ENCODE results near the gene USP43. TPM values are rescaled to one million over a fixed set of nuclear protein-coding genes. Genes with fewer than 3 reads are reported as not detected.
A peak's percentile ranks its signal among the peaks of the same experiment; 100 is the strongest.

Gene USP43
- polyA plus RNA-seq, 2 of the 4 experiments (the other 2 are of a cell fraction), result 3.4 to 4.0 TPM

DNA sequence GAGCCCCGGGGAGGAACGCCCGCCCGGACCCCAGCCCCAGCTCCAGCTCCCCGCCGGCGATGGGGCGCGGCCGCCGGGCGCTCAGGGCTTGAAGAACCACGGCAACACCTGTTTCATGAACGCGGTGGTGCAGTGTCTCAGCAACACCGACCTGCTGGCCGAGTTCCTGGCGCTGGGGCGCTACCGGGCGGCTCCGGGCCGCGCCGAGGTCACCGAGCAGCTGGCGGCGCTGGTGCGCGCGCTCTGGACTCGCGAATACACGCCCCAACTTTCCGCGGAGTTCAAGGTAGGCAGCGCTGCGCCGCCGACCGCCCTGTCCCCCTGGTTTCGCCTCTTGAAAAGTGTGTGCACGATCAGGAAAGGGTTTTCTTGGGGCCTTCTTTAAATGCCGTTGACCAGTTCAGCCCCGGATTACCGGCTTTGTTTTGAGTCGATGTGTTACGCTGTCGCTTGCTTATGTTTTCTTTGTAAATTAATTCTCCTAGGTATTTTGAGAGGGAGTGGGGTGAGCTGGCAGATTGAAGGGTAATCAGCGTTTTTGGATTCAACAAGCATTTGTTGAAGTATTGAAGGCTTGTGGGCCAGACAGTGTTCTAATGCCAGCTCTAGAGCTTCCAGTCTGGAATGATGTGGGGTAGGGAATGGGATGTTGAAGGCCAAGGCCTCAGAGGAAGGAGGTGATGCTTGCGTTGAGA is 681 bp downstream of the USP43 start:
- Histone ChIP-seq H3K9me3 (no peaks in the 10 kb centered on the region), H3K4me2 (peak overlapping the region; percentile 84), H3K4me1 (peaks cover 37% of the 10 kb centered on the region), H3K4me3 (peak overlapping the region; percentile 77), H3K27ac (peak overlapping the region; percentile 77 to 96)
- DNase-seq (ENCODE audit: low read depth in 1 of 2, low spot score in 1 of 2) (peak; percentile 56 to 82), ATAC-seq (peak; percentile 66), FAIRE-seq (peak; percentile 18)
- CTCF ChIA-PET, result interaction anchor here (0.6 to 2.2 kb wide), 19 partner anchors 9 to 531 kb away, joined by 3 to 12 read pairs (median 4); partner anchors contain the start of genes CFAP52 and STX8
- WGBS (ENCODE audit: missing lambda C conversion rate), result 9% methylated on average over 32 of the region's 51 CpGs
- POLR2A ChIA-PET, result interaction anchor here (0.5 to 1.6 kb wide), 8 partner anchors 16 to 283 kb away, joined by 3 to 7 read pairs (median 4); partner anchors contain the start of gene STX8
- TF ChIP-seq HOXB5 (CRISPR knock-in tag; IDR thresholded peaks at IDR 0.05), result no peak
- no peak; a peak in 1 of 5 replicates for TF ChIP-seq JUN (IDR thresholded peaks at IDR 0.05)
- no peak for TF ChIP-seq BHLHE40 (IDR thresholded peaks at IDR 0.05; ENCODE audit: low read depth, low read length)
- no peak for TF ChIP-seq EP300 (IDR thresholded peaks at IDR 0.05)
- TF ChIP-seq EHF (CRISPR knock-in tag; IDR thresholded peaks at IDR 0.05), result no peak
- TF ChIP-seq MAZ (IDR thresholded peaks at IDR 0.05; ENCODE audit: borderline replicate concordance, low read depth, low read length), result no peak
- no peak for TF ChIP-seq MAFK (IDR thresholded peaks at IDR 0.05; ENCODE audit: partially characterized antibody)
- TF ChIP-seq ZC3H11A (IDR thresholded peaks at IDR 0.05), result no peak
- TF ChIP-seq TP53 (CRISPR knock-in tag; IDR thresholded peaks at IDR 0.05), result no peak
- TF ChIP-seq ZSCAN20 (CRISPR knock-in tag; IDR thresholded peaks at IDR 0.05), result no peak
- TF ChIP-seq, protein P1, sequence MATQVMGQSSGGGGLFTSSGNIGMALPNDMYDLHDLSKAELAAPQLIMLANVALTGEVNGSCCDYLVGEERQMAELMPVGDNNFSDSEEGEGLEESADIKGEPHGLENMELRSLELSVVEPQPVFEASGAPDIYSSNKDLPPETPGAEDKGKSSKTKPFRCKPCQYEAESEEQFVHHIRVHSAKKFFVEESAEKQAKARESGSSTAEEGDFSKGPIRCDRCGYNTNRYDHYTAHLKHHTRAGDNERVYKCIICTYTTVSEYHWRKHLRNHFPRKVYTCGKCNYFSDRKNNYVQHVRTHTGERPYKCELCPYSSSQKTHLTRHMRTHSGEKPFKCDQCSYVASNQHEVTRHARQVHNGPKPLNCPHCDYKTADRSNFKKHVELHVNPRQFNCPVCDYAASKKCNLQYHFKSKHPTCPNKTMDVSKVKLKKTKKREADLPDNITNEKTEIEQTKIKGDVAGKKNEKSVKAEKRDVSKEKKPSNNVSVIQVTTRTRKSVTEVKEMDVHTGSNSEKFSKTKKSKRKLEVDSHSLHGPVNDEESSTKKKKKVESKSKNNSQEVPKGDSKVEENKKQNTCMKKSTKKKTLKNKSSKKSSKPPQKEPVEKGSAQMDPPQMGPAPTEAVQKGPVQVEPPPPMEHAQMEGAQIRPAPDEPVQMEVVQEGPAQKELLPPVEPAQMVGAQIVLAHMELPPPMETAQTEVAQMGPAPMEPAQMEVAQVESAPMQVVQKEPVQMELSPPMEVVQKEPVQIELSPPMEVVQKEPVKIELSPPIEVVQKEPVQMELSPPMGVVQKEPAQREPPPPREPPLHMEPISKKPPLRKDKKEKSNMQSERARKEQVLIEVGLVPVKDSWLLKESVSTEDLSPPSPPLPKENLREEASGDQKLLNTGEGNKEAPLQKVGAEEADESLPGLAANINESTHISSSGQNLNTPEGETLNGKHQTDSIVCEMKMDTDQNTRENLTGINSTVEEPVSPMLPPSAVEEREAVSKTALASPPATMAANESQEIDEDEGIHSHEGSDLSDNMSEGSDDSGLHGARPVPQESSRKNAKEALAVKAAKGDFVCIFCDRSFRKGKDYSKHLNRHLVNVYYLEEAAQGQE (IDR thresholded peaks at IDR 0.05), result no peak
- TF ChIP-seq, protein P2, sequence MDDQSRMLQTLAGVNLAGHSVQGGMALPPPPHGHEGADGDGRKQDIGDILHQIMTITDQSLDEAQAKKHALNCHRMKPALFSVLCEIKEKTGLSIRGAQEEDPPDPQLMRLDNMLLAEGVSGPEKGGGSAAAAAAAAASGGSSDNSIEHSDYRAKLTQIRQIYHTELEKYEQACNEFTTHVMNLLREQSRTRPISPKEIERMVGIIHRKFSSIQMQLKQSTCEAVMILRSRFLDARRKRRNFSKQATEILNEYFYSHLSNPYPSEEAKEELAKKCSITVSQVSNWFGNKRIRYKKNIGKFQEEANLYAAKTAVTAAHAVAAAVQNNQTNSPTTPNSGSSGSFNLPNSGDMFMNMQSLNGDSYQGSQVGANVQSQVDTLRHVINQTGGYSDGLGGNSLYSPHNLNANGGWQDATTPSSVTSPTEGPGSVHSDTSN (IDR thresholded peaks at IDR 0.05), result no peak
- TF ChIP-seq FOSB (CRISPR knock-in tag; IDR thresholded peaks at IDR 0.05), result no peak
- TF ChIP-seq, protein P3, sequence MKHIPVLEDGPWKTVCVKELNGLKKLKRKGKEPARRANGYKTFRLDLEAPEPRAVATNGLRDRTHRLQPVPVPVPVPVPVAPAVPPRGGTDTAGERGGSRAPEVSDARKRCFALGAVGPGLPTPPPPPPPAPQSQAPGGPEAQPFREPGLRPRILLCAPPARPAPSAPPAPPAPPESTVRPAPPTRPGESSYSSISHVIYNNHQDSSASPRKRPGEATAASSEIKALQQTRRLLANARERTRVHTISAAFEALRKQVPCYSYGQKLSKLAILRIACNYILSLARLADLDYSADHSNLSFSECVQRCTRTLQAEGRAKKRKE (CRISPR knock-in tag; IDR thresholded peaks at IDR 0.05; ENCODE audit: low read depth), result no peak
- no peak for TF ChIP-seq FOXS1 (CRISPR knock-in tag; IDR thresholded peaks at IDR 0.05)
- no peak for TF ChIP-seq RFX5 (IDR thresholded peaks at IDR 0.05)
- TF ChIP-seq FOSL2 (IDR thresholded peaks at IDR 0.05), result no peak
- TF ChIP-seq FOSL2 (CRISPR knock-in tag; IDR thresholded peaks at IDR 0.05), result no peak
- no peak for TF ChIP-seq ZNF302 (CRISPR knock-in tag; IDR thresholded peaks at IDR 0.05)
- TF ChIP-seq CBX8 (IDR thresholded peaks at IDR 0.05), result no peak
- TF ChIP-seq, protein P4, sequence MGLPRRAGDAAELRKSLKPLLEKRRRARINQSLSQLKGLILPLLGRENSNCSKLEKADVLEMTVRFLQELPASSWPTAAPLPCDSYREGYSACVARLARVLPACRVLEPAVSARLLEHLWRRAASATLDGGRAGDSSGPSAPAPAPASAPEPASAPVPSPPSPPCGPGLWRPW (IDR thresholded peaks at IDR 0.05), result no peak
- TF ChIP-seq KDM1A (IDR thresholded peaks at IDR 0.05; ENCODE audit: low read depth), result no peak
- no peak; the same call in 1 of the 2 replicates for TF ChIP-seq PHF8 (IDR thresholded peaks at IDR 0.05; ENCODE audit: borderline replicate concordance, low read depth)
- TF ChIP-seq RAD21 (conservative IDR thresholded peaks at IDR 0.05 in 1 of 2, IDR thresholded peaks at IDR 0.05 in 1 of 2), result peak; percentile 41 to 58
- peak; percentile 23 for TF ChIP-seq POLR2A (IDR thresholded peaks at IDR 0.05; ENCODE audit: low read length)
- no peak for TF ChIP-seq EHMT2 (IDR thresholded peaks at IDR 0.05; ENCODE audit: low read depth)
- TF ChIP-seq, protein P5, sequence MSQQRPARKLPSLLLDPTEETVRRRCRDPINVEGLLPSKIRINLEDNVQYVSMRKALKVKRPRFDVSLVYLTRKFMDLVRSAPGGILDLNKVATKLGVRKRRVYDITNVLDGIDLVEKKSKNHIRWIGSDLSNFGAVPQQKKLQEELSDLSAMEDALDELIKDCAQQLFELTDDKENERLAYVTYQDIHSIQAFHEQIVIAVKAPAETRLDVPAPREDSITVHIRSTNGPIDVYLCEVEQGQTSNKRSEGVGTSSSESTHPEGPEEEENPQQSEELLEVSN (IDR thresholded peaks at IDR 0.05; ENCODE audit: borderline replicate concordance, low read depth), result peak; percentile 63
- TF ChIP-seq SMC3 (IDR thresholded peaks at IDR 0.05), result peak; percentile 53; the same call in 2 of the 3 replicates
- no peak for TF ChIP-seq CHD4 (IDR thresholded peaks at IDR 0.05; ENCODE audit: borderline replicate concordance)
- TF ChIP-seq, protein P6, sequence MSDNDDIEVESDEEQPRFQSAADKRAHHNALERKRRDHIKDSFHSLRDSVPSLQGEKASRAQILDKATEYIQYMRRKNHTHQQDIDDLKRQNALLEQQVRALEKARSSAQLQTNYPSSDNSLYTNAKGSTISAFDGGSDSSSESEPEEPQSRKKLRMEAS (IDR thresholded peaks at IDR 0.05), result peak; percentile 70
- no peak for TF ChIP-seq CHD2 (IDR thresholded peaks at IDR 0.05; ENCODE audit: low read length, partially characterized antibody)
- TF ChIP-seq, protein P7, sequence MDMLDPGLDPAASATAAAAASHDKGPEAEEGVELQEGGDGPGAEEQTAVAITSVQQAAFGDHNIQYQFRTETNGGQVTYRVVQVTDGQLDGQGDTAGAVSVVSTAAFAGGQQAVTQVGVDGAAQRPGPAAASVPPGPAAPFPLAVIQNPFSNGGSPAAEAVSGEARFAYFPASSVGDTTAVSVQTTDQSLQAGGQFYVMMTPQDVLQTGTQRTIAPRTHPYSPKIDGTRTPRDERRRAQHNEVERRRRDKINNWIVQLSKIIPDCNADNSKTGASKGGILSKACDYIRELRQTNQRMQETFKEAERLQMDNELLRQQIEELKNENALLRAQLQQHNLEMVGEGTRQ (IDR thresholded peaks at IDR 0.05), result no peak
- TF ChIP-seq, protein P8, sequence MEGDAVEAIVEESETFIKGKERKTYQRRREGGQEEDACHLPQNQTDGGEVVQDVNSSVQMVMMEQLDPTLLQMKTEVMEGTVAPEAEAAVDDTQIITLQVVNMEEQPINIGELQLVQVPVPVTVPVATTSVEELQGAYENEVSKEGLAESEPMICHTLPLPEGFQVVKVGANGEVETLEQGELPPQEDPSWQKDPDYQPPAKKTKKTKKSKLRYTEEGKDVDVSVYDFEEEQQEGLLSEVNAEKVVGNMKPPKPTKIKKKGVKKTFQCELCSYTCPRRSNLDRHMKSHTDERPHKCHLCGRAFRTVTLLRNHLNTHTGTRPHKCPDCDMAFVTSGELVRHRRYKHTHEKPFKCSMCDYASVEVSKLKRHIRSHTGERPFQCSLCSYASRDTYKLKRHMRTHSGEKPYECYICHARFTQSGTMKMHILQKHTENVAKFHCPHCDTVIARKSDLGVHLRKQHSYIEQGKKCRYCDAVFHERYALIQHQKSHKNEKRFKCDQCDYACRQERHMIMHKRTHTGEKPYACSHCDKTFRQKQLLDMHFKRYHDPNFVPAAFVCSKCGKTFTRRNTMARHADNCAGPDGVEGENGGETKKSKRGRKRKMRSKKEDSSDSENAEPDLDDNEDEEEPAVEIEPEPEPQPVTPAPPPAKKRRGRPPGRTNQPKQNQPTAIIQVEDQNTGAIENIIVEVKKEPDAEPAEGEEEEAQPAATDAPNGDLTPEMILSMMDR (IDR thresholded peaks at IDR 0.05), result peak; percentile 55

Measured in A549 (cell line).